AG04450 (cell line): ENCODE results near the gene DNASE2. TPM values are rescaled to one million over a fixed set of nuclear protein-coding genes. Genes with fewer than 3 reads are reported as not detected.

Experiments used
- CTCF ChIA-PET: fragments of 300-600, 350-600 bp; formaldehyde crosslinking; extraction: SDS; loops from one replicate; lab custom pipeline; 2022; ENCODE audit warnings: antibody characterized with exemption, inconsistent platforms; lab: Charles Lee
- POLR2A ChIA-PET: fragments of 350-600 bp; formaldehyde crosslinking; extraction: SDS; loops from one replicate; lab custom pipeline; 2021; ENCODE audit warnings: antibody characterized with exemption, inconsistent platforms; lab: Yijun Ruan, JAX
- DNase-seq: peaks from one replicate; pipeline ENCODE4 v3.0.0-alpha.2; 2011; ENCODE audit warnings: low read depth, low spot score
- H3K27ac ChIP-seq: one replicate; pipeline ENCODE4 v1.5.1; 2012; ENCODE audit warnings: low read depth, low read length, control low read depth
- H3K27me3 ChIP-seq: one replicate; pipeline ENCODE4 v1.6.0; 2012; ENCODE audit warnings: low read length; ENCODE audit not compliant: control insufficient read depth, insufficient read depth
- H3K4me3 ChIP-seq: 2 replicates; pipeline ENCODE4 v1.5.1; 2011; ENCODE audit warnings: mild to moderate bottlenecking, low read depth, low read length, control low read depth
- H3K9me3 ChIP-seq: 2 replicates; pipeline ENCODE4 v1.5.1; 2012; ENCODE audit warnings: low read length; ENCODE audit not compliant: control insufficient read depth, insufficient read depth
- CTCF ChIP-seq: IDR thresholded peaks from 2 replicates; pipeline ENCODE4 v1.5.1; 2011; ENCODE audit warnings: low read depth, low read length, control low read depth, inconsistent platforms
- polyA minus RNA-seq: library from RNA; depleted of rRNA, polyadenylated mRNA; stranded (reverse); fragments of >200 nt; gene quantifications from 2 replicates; pipeline ENCODE4 v1.2.3, GENCODE V29; 2011; rRNA and poly(A)+ RNA removed
- polyA plus RNA-seq: library from polyadenylated mRNA; depleted of rRNA; stranded (reverse); fragments of >200 nt; gene quantifications from 2 replicates; pipeline ENCODE4 v1.2.3, GENCODE V29; 2011; rRNA removed

DNASE2 gene
- polyA plus RNA-seq: 28.9 and 39.5 TPM in 2 replicates
- 15.5 and 20.8 TPM in 2 replicates for polyA minus RNA-seq

GRCh38 chr19:12881172-12881808 is at the start of gene DNASE2:
TSS of gene DNASE2 (minus strand) at chr19:12881449. CDS start at chr19:12881375, 74 bp downstream.
- peaks cover 25% of the 10 kb centered on the region for H3K27me3 ChIP-seq
- DNase-seq: peak; percentile 76
- ChIA-PET CTCF (interaction anchor here (0.7 to 1.4 kb wide), 6 partner anchors 10 to 84 kb away, joined by 3 to 10 read pairs (median 4); partner anchors contain the start of gene GCDH), POLR2A (interaction anchor here (0.7 to 1.4 kb wide), 8 partner anchors 9 to 167 kb away, joined by 3 to 7 read pairs (median 4); partner anchors contain the start of genes FARSA, GCDH, JUNB and SYCE2)
- TF ChIP-seq CTCF: no peak
- peaks cover 24% of the 10 kb centered on the region for H3K9me3 ChIP-seq
- peak within 1 kb of the TSS; percentile 73 for H3K27ac ChIP-seq
- peak within 1 kb of the TSS; percentile 82 for H3K4me3 ChIP-seq

- TF ChIP-seq CTCF: no peak
- ChIA-PET CTCF (no interaction called here), POLR2A (interaction anchor here (0.5 kb wide), 1 partner anchor 16 kb away, joined by 3 read pairs; no protein-coding TSS in a partner anchor)
- no peaks in the 10 kb centered on the region for H3K27me3 ChIP-seq
- H3K27ac ChIP-seq: no peak overlapping the region
- no peaks in the 10 kb centered on the region; the same call in 1 of the 2 replicates for H3K9me3 ChIP-seq
- no peak overlapping the region for H3K4me3 ChIP-seq
- no peak for DNase-seq
These were observed 48.9 kb upstream of the DNASE2 start for GRCh38 chr19:12930002-12930645.

GRCh38 chr19:12924621-12925310 is 43.5 kb upstream of the DNASE2 start:
- no peak for TF ChIP-seq CTCF
- H3K27me3 ChIP-seq: no peaks in the 10 kb centered on the region
- ChIA-PET POLR2A (no interaction called here), CTCF (no interaction called here)
- H3K9me3 ChIP-seq: no peaks in the 10 kb centered on the region; the same call in 1 of the 2 replicates
- no peak for DNase-seq
- no peak overlapping the region for H3K27ac ChIP-seq
- H3K4me3 ChIP-seq: no peak overlapping the region

- no peak for DNase-seq
- Histone ChIP-seq H3K27me3 (no peaks in the 10 kb centered on the region), H3K9me3 (peaks cover 6% of the 10 kb centered on the region; the same call in 1 of the 2 replicates), H3K27ac (no peak overlapping the region), H3K4me3 (no peak overlapping the region)
- CTCF ChIA-PET: no interaction called here
- POLR2A ChIA-PET: no interaction called here
- TF ChIP-seq CTCF: no peak
These were observed 41.7 kb upstream of the DNASE2 start for GRCh38 chr19:12922959-12923358.
